GM18511 (cell line): ENCODE data around the gene FAM78B.

Experiments used
- ATAC-seq: cut with Tn5 transposase; IDR thresholded peaks from one replicate; pipeline ENCODE4 v1.9.1; 2021; ENCODE audit warnings: mild to moderate bottlenecking, moderate library complexity; ENCODE audit not compliant: unreplicated experiment

FAM78B gene

DNA sequence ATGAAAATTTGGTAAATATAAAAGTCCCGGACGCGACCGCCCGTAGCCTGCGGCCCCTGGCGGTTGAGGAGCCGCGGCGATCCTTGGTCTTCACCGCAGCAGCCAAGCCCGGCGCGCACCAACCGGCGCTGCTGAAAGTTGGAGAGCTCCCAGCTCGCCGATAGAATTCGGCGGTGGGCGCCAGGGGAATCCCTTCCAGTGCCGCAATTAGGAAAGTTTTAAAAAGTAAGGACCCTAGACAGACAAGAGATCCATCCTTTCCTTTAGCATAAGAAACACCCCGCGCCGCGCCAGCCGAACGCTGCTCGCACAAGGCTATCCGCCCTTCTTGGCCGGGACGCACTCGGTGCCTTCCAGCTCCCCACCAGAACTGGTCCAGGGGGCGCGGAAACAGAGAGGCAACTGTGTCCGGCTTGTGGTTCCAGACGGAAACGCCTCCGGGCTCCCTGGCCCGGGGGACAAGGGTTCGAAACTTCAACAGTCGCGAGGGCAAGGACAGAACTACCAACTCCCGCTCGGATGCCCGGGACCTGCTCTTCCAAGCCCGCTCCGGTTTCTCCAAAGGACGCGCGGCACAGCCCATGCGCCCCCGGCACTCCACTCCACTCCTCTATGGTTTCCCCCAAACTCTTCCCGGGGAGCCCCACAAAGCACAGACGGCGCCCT, 1.7 kb downstream of the FAM78B start:
- peak; percentile 35 for ATAC-seq

DNA sequence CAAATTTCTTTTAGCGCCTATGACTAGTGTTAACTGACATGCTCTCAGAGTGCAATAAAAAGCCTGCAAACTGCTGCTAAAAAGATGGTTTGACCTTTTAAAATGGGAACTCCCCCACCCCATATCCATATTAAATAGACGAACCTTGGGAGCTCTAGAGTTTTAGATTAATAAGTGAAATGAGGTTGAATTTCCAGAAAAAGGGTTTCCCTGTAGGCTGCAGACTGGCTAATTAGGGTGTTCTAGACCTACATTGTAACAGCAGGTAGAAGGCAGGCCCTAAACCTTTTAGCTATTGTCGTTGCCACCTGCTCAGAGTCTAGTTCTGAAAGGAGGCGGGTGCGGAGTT, 2.2 kb downstream of the FAM78B start:
- ATAC-seq, result no peak

DNA sequence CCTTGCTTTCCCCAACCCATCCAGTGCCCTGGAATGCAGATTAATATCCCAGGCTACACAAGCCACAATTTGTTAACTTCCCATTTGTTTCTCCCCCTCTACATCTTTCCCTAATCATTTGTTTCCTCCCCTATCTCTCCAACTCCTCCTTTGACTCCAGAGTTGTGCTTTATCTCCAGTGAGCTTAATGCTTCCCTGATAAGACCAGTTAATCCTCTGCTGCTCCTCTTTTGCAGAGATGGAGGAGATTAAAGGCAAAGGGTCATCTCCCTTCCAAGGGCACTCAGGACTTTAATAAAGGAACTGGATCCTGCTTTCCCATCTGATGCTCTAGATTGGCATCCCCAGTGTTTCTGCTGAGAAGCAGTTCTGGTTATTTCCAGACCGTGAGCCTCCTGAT, 7.1 kb downstream of the FAM78B start:
- ATAC-seq, result no peak

DNA sequence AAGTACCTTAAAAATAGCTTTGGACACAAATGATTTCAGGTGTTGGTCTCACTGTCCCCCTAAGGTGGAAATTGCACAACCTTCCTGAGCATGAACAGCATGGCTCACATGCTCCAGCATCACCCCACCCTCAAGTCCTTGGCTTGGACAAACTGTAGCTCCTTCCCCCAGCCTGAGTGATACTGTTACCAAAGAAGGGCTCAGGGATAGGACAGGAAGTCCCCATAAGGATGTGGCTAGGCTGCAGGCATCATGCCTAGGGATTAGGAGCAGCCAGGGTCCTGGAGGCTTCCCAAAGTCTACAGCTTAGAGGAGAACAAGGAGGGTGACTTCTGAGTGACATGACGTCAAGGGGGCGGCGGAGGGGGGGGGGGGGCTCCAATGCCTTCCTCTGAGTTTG, 10.1 kb downstream of the FAM78B start:
- ATAC-seq, result no peak

DNA sequence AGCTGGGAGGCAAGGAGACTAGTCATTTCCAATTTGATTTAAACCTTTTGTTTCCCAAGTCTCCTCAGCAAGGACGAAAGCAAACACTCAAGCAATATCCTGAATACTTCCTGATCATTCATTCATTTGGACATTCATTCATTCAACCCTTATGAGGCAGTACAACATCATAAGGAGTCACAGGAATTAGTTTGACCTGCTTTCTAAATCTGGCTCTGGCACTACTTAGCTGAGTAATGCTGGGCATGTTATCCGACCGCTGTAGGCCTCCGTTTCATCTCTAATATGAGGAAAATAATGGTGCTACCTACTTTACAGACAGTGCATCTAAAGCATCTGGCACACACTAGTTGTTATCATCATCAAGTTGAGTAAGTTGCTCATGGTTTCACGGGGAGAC, 11.7 kb downstream of the FAM78B start:
- no peak for ATAC-seq

GRCh38 chr1:166153525-166154314, 13.1 kb downstream of the FAM78B start:
- ATAC-seq, result no peak

DNA sequence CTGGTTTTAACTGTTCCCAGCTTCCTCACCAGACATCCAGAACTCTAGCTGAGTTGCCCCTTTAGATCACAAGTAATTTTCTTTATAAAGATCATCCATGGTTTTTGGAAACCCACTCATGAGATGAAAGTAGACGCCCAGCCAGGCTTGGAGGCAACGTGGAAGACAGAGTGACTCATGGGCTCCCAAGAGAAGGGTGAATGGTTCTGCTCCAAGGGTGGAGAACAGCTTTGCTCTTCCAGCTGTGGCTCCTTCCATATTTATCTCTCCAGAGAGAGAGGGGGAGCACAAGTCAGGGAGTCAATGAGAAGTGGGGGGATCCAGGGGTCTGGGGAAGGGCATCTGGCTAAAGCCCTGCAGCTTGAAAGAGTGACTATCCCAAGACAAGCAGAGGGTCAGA, 13.8 kb downstream of the FAM78B start:
- no peak for ATAC-seq

- ATAC-seq, result no peak
Observed at GRCh38 chr1:166151804-166152203, 15.0 kb downstream of the FAM78B start.

- ATAC-seq, result no peak
Observed at GRCh38 chr1:166145499-166145898, 21.3 kb downstream of the FAM78B start.

- ATAC-seq, result no peak
Observed at GRCh38 chr1:166141969-166142368, 24.8 kb downstream of the FAM78B start.

DNA sequence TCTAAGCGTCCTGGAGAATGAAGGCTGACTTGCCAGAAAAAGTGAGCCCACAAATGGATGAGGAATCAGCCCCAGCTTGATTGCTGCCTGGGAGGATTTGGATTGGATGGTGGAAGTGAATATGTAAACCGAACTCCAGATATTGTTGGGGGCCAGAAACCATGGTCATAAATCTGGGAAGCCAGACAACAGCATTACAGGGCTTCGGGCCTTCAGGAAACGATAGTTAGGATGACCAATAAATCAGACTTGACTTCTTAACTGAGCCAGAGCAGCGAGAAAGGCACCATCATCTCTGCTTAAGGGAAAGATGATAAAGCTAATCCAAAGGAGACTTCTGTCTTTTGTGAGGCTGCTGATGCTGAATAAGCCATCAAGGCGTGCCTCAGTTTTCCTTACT, 26.6 kb downstream of the FAM78B start:
- no peak for ATAC-seq

DNA sequence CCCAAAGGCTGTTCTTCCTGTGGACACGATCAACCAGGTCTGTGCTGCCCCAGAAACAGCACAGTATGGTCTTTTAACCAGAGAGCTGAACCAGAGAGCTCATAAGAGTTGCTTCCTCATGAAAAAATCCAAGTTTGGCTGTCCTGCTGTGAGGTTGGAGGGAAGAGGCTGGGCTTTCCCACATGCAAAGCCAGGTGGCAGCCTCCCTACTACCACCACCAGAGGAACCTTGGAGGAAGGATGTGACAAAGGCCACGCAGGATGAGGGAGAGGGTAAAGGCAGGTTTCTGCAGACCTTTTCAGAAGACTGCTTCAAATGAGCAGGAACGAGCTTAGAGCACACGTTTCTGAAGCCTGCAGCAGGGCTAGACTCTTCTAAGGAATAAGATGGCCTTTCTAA, 27.1 kb downstream of the FAM78B start:
- no peak for ATAC-seq

DNA sequence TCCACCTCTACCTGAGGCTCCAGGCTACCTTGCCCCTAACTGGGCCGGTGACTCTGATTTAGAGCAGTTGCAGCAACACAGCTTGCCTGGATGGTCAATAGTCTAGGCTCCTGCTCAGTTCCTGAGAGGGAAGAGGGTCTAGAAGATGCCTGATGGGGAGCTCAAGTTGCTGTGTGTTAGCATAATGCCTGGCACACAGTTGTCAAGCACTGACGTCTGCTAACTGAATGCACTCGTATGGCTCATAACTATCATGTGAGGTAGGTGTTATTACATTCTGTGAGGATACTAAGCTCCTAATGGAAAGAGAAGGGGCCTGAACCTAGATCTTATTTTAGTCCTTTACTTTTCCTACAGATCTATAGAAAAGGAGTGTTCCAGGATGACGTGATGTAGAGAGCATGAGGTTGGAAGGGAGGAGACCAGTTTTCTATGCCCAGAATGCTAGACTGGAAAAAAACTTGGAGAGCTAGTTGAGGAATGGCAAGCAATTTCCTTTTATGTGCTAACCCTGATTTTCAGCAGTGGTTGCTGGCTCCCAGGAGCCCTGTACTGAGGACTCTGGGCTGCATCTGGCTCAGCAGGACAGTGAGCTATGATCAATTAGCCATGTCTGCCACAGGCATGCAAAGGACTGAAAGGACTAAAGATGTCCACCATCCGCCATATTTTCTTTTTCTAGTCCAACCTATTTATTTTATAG, 30.0 kb downstream of the FAM78B start:
- no peak for ATAC-seq

GRCh38 chr1:166136222-166136621, 30.6 kb downstream of the FAM78B start:
- no peak for ATAC-seq

DNA sequence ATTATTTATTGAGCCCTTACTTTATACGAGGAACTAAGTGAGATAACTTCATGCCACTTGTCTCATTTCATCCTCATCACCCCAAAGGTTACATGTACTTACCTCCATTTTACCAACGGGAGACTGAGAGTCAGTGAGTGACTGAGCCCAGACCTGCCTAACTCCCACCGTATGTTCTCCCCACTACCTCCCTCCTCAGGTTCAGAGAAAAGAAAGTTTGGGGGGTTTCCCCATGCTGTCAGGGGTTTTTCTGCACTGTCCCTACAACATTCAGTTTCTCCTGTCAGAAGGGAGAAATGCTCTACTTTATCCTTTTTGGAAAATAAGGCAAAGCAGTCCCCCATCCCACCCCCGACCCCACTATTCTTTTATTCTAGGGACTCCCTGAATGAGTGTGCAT, 32.9 kb downstream of the FAM78B start:
- ATAC-seq, result peak; percentile 58

- ATAC-seq, result no peak
Observed at GRCh38 chr1:166133276-166133841, 33.4 kb downstream of the FAM78B start.

GRCh38 chr1:166132496-166132895, 34.3 kb downstream of the FAM78B start:
- ATAC-seq, result no peak

- no peak for ATAC-seq
Observed at GRCh38 chr1:166129006-166129405, 37.8 kb downstream of the FAM78B start.

GRCh38 chr1:166128195-166128594, 38.6 kb downstream of the FAM78B start:
- ATAC-seq, result no peak

DNA sequence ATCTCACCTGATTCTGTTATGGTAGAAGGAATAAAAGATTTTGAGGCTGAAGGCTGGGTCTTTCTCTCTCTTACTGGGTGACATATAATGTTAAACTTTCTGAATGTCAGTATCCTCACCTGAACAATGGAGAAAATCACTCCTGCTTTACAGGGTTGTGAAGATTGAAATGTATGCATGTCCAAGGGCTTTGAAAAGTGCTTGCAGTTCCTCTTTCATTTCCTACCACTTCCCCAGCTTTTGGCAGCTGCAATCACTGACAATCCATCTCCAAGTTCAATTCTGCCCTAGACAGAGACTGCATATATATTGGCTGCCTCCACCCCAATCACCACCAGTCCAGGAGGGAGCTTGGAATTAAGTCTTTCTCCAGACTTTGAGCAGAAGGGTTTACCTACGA, 39.8 kb downstream of the FAM78B start:
- ATAC-seq, result no peak

GRCh38 chr1:166122873-166123466, 43.8 kb downstream of the FAM78B start:
- ATAC-seq, result no peak
